Upper lobe of left lung (tissue), 4 donors: ENCODE measurements around the gene RIOK3.

Source experiments
- EP300 ChIP-seq, 4 donors: sonication (generic); formaldehyde crosslinking; IDR thresholded peaks; one replicate each; pipeline ENCODE4 v1.5.1; 2017; ENCODE audit warnings: antibody characterized with exemption in 4 of 4, control low read depth in 2 of 4
- POLR2A ChIP-seq, 4 donors: fragments of 450-650 bp; IDR thresholded peaks; one replicate each; pipeline ENCODE4 v1.5.1; 2016 to 2017; ENCODE audit warnings: antibody characterized with exemption in 4 of 4, mild to moderate bottlenecking in 2 of 4
- TF ChIP-seq, protein P1 (sequence below), 6 experiments: fragments of 450-650 bp in 4 of 6; fragments of 200-600 bp in 2 of 6; sonication (generic) in 2 of 6; IDR thresholded peaks; one replicate each; pipeline ENCODE4 v1.5.1; 2016 to 2019; ENCODE audit warnings: antibody characterized with exemption in 6 of 6

DNA sequence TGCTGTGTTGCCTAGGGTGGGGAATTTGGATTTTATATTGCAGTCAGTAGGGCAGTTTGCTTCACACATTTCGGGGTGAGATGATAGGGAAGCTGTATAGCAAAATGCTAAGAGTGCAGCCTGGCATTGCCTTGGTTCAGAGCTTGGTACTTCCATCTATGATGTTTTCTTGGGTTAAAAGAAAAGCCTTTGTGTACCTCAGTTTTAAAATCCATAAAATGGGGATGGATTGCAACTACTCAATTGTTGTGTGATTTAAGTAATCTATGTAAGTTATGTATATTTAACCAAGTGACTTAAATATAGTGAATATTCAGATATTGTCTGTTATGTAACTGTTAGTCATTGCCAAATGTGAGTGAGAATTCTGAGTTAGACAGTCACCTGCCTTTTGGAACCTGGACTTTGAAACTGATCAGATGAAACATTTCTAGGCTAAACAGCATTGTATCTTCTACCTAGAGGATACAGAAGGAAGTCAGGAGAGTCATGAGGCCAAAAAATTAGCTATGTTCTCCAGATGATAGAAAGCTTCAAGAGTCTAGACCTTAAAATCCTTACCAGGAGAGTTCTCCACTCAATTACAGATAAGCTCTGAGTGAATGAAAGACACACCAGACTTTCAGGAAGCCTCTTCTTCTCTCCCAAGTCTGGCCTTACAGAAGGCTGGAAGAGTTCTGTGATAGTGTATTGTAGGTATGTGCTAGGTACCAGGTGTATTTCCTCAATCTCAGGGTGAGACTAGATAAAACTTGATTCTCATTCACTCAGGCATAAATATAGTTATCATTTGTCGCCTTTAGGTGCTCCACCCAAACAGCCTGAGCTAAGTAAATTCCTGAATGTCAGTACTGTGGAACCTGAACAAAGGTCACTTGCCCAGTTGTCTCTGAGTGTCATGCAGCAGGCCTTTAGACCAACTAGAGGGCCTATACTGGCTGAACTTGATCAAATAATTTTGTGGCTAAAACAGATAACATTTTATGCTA lies 7.5 kb downstream of the RIOK3 start:
- TF ChIP-seq, protein P1, sequence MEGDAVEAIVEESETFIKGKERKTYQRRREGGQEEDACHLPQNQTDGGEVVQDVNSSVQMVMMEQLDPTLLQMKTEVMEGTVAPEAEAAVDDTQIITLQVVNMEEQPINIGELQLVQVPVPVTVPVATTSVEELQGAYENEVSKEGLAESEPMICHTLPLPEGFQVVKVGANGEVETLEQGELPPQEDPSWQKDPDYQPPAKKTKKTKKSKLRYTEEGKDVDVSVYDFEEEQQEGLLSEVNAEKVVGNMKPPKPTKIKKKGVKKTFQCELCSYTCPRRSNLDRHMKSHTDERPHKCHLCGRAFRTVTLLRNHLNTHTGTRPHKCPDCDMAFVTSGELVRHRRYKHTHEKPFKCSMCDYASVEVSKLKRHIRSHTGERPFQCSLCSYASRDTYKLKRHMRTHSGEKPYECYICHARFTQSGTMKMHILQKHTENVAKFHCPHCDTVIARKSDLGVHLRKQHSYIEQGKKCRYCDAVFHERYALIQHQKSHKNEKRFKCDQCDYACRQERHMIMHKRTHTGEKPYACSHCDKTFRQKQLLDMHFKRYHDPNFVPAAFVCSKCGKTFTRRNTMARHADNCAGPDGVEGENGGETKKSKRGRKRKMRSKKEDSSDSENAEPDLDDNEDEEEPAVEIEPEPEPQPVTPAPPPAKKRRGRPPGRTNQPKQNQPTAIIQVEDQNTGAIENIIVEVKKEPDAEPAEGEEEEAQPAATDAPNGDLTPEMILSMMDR (IDR thresholded peaks at IDR 0.05): no peak
- TF ChIP-seq POLR2A (IDR thresholded peaks at IDR 0.05): no peak
- no peak for TF ChIP-seq EP300 (IDR thresholded peaks at IDR 0.05)
